ENCODE results near the gene CCDC91.

The CCDC91 gene

GRCh38 chr12:28360253-28360652, 170.0 kb downstream of the CCDC91 start:
- no peak overlapping the region for H3K4ac ChIP-seq (ENCODE audit: low read depth in 1 of 2, low read length in 2 of 2)
- no peak overlapping the region for H2BK5ac ChIP-seq (ENCODE audit: low read depth, low read length, poor library complexity, severe bottlenecking)
- H3K4me1 ChIP-seq (ENCODE audit: control insufficient read depth, insufficient read depth, low read depth, low read length): peaks cover 1% of the 10 kb centered on the region
- no peak overlapping the region for H2AFZ ChIP-seq (ENCODE audit: low read depth, low read length)
- H4K8ac ChIP-seq (ENCODE audit: low read length): no peak overlapping the region
- no peak overlapping the region for H2BK15ac ChIP-seq (ENCODE audit: low read depth, poor library complexity, severe bottlenecking)
- H3K23ac ChIP-seq (ENCODE audit: low read length in 2 of 2): no peak overlapping the region
- H3K36me3 ChIP-seq (ENCODE audit: control insufficient read depth in 1 of 2, insufficient read depth in 2 of 2, low read depth in 1 of 2, low read length in 2 of 2): no peaks in the 10 kb centered on the region
- H3K18ac ChIP-seq (ENCODE audit: low read depth in 1 of 2, low read length in 2 of 2): no peak overlapping the region
- 70% methylated on average over 2 of the region's 2 CpGs for WGBS
- no peak overlapping the region for H2BK120ac ChIP-seq (ENCODE audit: low read depth, low read length)
- no peak overlapping the region for H3K4me3 ChIP-seq (ENCODE audit: insufficient read depth in 1 of 2, low read depth in 1 of 2, low read length in 2 of 2)
- no peak overlapping the region for H3K27ac ChIP-seq (ENCODE audit: low read length, poor library complexity, severe bottlenecking)
- no peak overlapping the region for H3K4me2 ChIP-seq (ENCODE audit: low read length, poor library complexity, severe bottlenecking)
- no peak overlapping the region for H3K14ac ChIP-seq (ENCODE audit: low read length in 2 of 2)
- peaks cover under 1% of the 10 kb centered on the region for H3K79me1 ChIP-seq (replicated peaks; ENCODE audit: low read length, poor library complexity, severe bottlenecking)
- H3K27me3 ChIP-seq (ENCODE audit: control insufficient read depth in 1 of 2, insufficient read depth in 1 of 2, low read length in 2 of 2): no peaks in the 10 kb centered on the region
- no peak overlapping the region for H2AK5ac ChIP-seq (ENCODE audit: low read length, severe bottlenecking)
- no peak overlapping the region for H2BK12ac ChIP-seq (ENCODE audit: low read length in 2 of 2)
- H3K9ac ChIP-seq (ENCODE audit: low read length): no peak overlapping the region
- H3K9me3 ChIP-seq (ENCODE audit: control insufficient read depth, low read length): no peaks in the 10 kb centered on the region
- H4K91ac ChIP-seq (ENCODE audit: low read length): no peak overlapping the region
- no peak for DNase-seq

- Histone ChIP-seq H3K4me3 (ENCODE audit: insufficient read depth in 1 of 2, low read depth in 1 of 2, low read length in 2 of 2) (no peak overlapping the region), H4K8ac (ENCODE audit: low read length) (no peak overlapping the region)
- 100% methylated on average over 1 of the region's 1 CpG for WGBS
These were observed 177.1 kb downstream of the CCDC91 start for GRCh38 chr12:28367326-28367725.

GRCh38 chr12:28367993-28368392, 177.7 kb downstream of the CCDC91 start:
- Histone ChIP-seq H3K79me1 (replicated peaks; ENCODE audit: low read length, poor library complexity, severe bottlenecking) (no peaks in the 10 kb centered on the region), H3K4me2 (ENCODE audit: low read length, poor library complexity, severe bottlenecking) (no peak overlapping the region), H2AFZ (ENCODE audit: low read depth, low read length) (no peak overlapping the region), H4K8ac (ENCODE audit: low read length) (no peak overlapping the region), H2BK5ac (ENCODE audit: low read depth, low read length, poor library complexity, severe bottlenecking) (no peak overlapping the region), H4K91ac (ENCODE audit: low read length) (no peak overlapping the region), H3K18ac (ENCODE audit: low read depth in 1 of 2, low read length in 2 of 2) (no peak overlapping the region), H3K9me3 (ENCODE audit: control insufficient read depth, low read length) (peaks cover 63% of the 10 kb centered on the region), H2AK5ac (ENCODE audit: low read length, severe bottlenecking) (no peak overlapping the region), H3K23ac (ENCODE audit: low read length in 2 of 2) (no peak overlapping the region), H3K36me3 (ENCODE audit: control insufficient read depth in 1 of 2, insufficient read depth in 2 of 2, low read depth in 1 of 2, low read length in 2 of 2) (peaks cover 10 to 26% of the 10 kb centered on the region in 2 experiments), H3K9ac (ENCODE audit: low read length) (no peak overlapping the region), H3K27me3 (ENCODE audit: control insufficient read depth in 1 of 2, insufficient read depth in 1 of 2, low read length in 2 of 2) (no peaks in the 10 kb centered on the region), H2BK15ac (ENCODE audit: low read depth, poor library complexity, severe bottlenecking) (no peak overlapping the region), H2BK12ac (ENCODE audit: low read length in 2 of 2) (no peak overlapping the region), H3K4ac (ENCODE audit: low read depth in 1 of 2, low read length in 2 of 2) (no peak overlapping the region), H3K4me1 (ENCODE audit: control insufficient read depth, insufficient read depth, low read depth, low read length) (no peaks in the 10 kb centered on the region), H3K27ac (ENCODE audit: low read length, poor library complexity, severe bottlenecking) (no peak overlapping the region), H3K14ac (ENCODE audit: low read length in 2 of 2) (no peak overlapping the region), H3K4me3 (ENCODE audit: insufficient read depth in 1 of 2, low read depth in 1 of 2, low read length in 2 of 2) (no peak overlapping the region), H2BK120ac (ENCODE audit: low read depth, low read length) (no peak overlapping the region)
- no CpG with 5 or more reads among the region's 2 CpGs for WGBS
- DNase-seq: no peak

More at GRCh38 chr12:28367326-28367725, 177.1 kb downstream of the CCDC91 start:
- no peak overlapping the region for H3K9ac ChIP-seq (ENCODE audit: low read length)
- no peak overlapping the region for H4K91ac ChIP-seq (ENCODE audit: low read length)
- no peak overlapping the region for H3K23ac ChIP-seq (ENCODE audit: low read length in 2 of 2)
- H3K27ac ChIP-seq (ENCODE audit: low read length, poor library complexity, severe bottlenecking): no peak overlapping the region
- no peak overlapping the region for H2AK5ac ChIP-seq (ENCODE audit: low read length, severe bottlenecking)
- no peak overlapping the region for H2BK12ac ChIP-seq (ENCODE audit: low read length in 2 of 2)
- H3K27me3 ChIP-seq (ENCODE audit: control insufficient read depth in 1 of 2, insufficient read depth in 1 of 2, low read length in 2 of 2): no peaks in the 10 kb centered on the region
- peaks cover 10 to 26% of the 10 kb centered on the region in 2 experiments for H3K36me3 ChIP-seq (ENCODE audit: control insufficient read depth in 1 of 2, insufficient read depth in 2 of 2, low read depth in 1 of 2, low read length in 2 of 2)
- no peak overlapping the region for H2BK5ac ChIP-seq (ENCODE audit: low read depth, low read length, poor library complexity, severe bottlenecking)
- H3K4me1 ChIP-seq (ENCODE audit: control insufficient read depth, insufficient read depth, low read depth, low read length): no peaks in the 10 kb centered on the region
- H3K4ac ChIP-seq (ENCODE audit: low read depth in 1 of 2, low read length in 2 of 2): no peak overlapping the region
- no peak overlapping the region for H2BK120ac ChIP-seq (ENCODE audit: low read depth, low read length)
- H3K9me3 ChIP-seq (ENCODE audit: control insufficient read depth, low read length): peaks cover 58% of the 10 kb centered on the region
- no peak for DNase-seq
- H2BK15ac ChIP-seq (ENCODE audit: low read depth, poor library complexity, severe bottlenecking): no peak overlapping the region
- H2AFZ ChIP-seq (ENCODE audit: low read depth, low read length): no peak overlapping the region
- no peaks in the 10 kb centered on the region for H3K79me1 ChIP-seq (replicated peaks; ENCODE audit: low read length, poor library complexity, severe bottlenecking)
- no peak overlapping the region for H3K14ac ChIP-seq (ENCODE audit: low read length in 2 of 2)
- no peak overlapping the region for H3K18ac ChIP-seq (ENCODE audit: low read depth in 1 of 2, low read length in 2 of 2)
- no peak overlapping the region for H3K4me2 ChIP-seq (ENCODE audit: low read length, poor library complexity, severe bottlenecking)

- H3K9ac ChIP-seq (ENCODE audit: low read length): no peak overlapping the region
- no peak overlapping the region for H2BK15ac ChIP-seq (ENCODE audit: low read depth, poor library complexity, severe bottlenecking)
- no peak overlapping the region for H2AK5ac ChIP-seq (ENCODE audit: low read length, severe bottlenecking)
- no peak overlapping the region for H2AFZ ChIP-seq (ENCODE audit: low read depth, low read length)
- H3K79me1 ChIP-seq (replicated peaks; ENCODE audit: low read length, poor library complexity, severe bottlenecking): no peaks in the 10 kb centered on the region
- no peak overlapping the region for H3K4me2 ChIP-seq (ENCODE audit: low read length, poor library complexity, severe bottlenecking)
- no peaks in the 10 kb centered on the region for H3K4me1 ChIP-seq (ENCODE audit: control insufficient read depth, insufficient read depth, low read depth, low read length)
- H2BK5ac ChIP-seq (ENCODE audit: low read depth, low read length, poor library complexity, severe bottlenecking): no peak overlapping the region
- H3K18ac ChIP-seq (ENCODE audit: low read depth in 1 of 2, low read length in 2 of 2): no peak overlapping the region
- no peak overlapping the region for H3K14ac ChIP-seq (ENCODE audit: low read length in 2 of 2)
- no peak overlapping the region for H3K23ac ChIP-seq (ENCODE audit: low read length in 2 of 2)
- WGBS: 83% methylated on average over 2 of the region's 2 CpGs
- peak overlapping the region in 1 of 2 experiments; percentile 42 for H3K4me3 ChIP-seq (ENCODE audit: insufficient read depth in 1 of 2, low read depth in 1 of 2, low read length in 2 of 2)
- no peak overlapping the region for H4K91ac ChIP-seq (ENCODE audit: low read length)
- no peak overlapping the region for H3K27ac ChIP-seq (ENCODE audit: low read length, poor library complexity, severe bottlenecking)
- no peak overlapping the region for H4K8ac ChIP-seq (ENCODE audit: low read length)
- H3K27me3 ChIP-seq (ENCODE audit: control insufficient read depth in 1 of 2, insufficient read depth in 1 of 2, low read length in 2 of 2): no peaks in the 10 kb centered on the region
- H3K9me3 ChIP-seq (ENCODE audit: control insufficient read depth, low read length): peaks cover 66% of the 10 kb centered on the region
- H2BK12ac ChIP-seq (ENCODE audit: low read length in 2 of 2): no peak overlapping the region
- no peak for DNase-seq
- no peak overlapping the region for H3K4ac ChIP-seq (ENCODE audit: low read depth in 1 of 2, low read length in 2 of 2)
- H3K36me3 ChIP-seq (ENCODE audit: control insufficient read depth in 1 of 2, insufficient read depth in 2 of 2, low read depth in 1 of 2, low read length in 2 of 2): peaks cover 10 to 26% of the 10 kb centered on the region in 2 experiments
- H2BK120ac ChIP-seq (ENCODE audit: low read depth, low read length): no peak overlapping the region
These were observed 179.2 kb downstream of the CCDC91 start for GRCh38 chr12:28369483-28369882.

Measured in mesenchymal stem cell (in vitro differentiated cells and primary cell).